Right ventricle myocardium superior (tissue), 1 donor: Measurements from ENCODE around the gene DDX39A. TPM values are rescaled to one million over a fixed set of nuclear protein-coding genes. Genes with fewer than 3 reads are reported as not detected.

Experiments used
- ATAC-seq: fragments of 200-7000 bp; cut with Tn5 transposase; one replicate; pipeline ENCODE4 v1.9.1; 2020; ENCODE audit warnings: mild to moderate bottlenecking; ENCODE audit not compliant: poor library complexity
- DNase-seq: peaks from one replicate; pipeline ENCODE4 v3.0.0-alpha.2; 2020
- intact Hi-C: fragments of 100-400 bp; cut with DNase I; formaldehyde crosslinking; loops from one replicate; pipeline ENCODE4 v1.11.2; 2022
- total RNA-seq: library from RNA; stranded (reverse); fragmentation: NEBNext Ultra II Directional; extraction: Animal tissue kit (Norgen Biotek cat#: 25700); gene quantifications from one replicate; pipeline ENCODE4 v1.2.1, GENCODE V29; 2021
- donor health status: DM: no; HTN: yes; CAD: no; lungs with severe emphysema.

DDX39A gene
- total RNA-seq, 1 donor from 2014 or later, result 29.1 TPM

GRCh38 chr19:14437578-14438140, 18.5 kb upstream of the DDX39A start:
- intact Hi-C loops, result no loop called here
- ATAC-seq (no peak), DNase-seq (no peak)

GRCh38 chr19:14435320-14436050, 16.3 kb upstream of the DDX39A start:
- ATAC-seq, result no peak

GRCh38 chr19:14434543-14435319, 15.6 kb upstream of the DDX39A start:
- DNase-seq (peak; percentile 75), ATAC-seq (peak; percentile 42)
- intact Hi-C loops, result no loop called here

More at GRCh38 chr19:14435320-14436050, 16.3 kb upstream of the DDX39A start:
- no peak for DNase-seq
- intact Hi-C loops, result no loop called here

- intact Hi-C loops, result no loop called here
- DNase-seq (no peak), ATAC-seq (peak; percentile 21)
These were observed 14.7 kb upstream of the DDX39A start for GRCh38 chr19:14433554-14434501.

- intact Hi-C loops, result no loop called here
- ATAC-seq (peak; percentile 84), DNase-seq (peak; percentile 80)
These were observed 13.8 kb upstream of the DDX39A start, which contains the start of gene PKN1 for GRCh38 chr19:14432791-14433553. PKN1 (plus strand) TSS chr19:14433306; CDS start chr19:14433522, 216 bp downstream.

- intact Hi-C loops, result no loop called here
- ATAC-seq (no peak), DNase-seq (no peak)
These were observed 11.6 kb upstream of the DDX39A start for GRCh38 chr19:14430712-14431111.

- ATAC-seq (no peak), DNase-seq (no peak)
- intact Hi-C loops, result no loop called here
These were observed 9.8 kb upstream of the DDX39A start for GRCh38 chr19:14428882-14429416.

GRCh38 chr19:14427461-14427860, 8.3 kb upstream of the DDX39A start:
- DNase-seq (no peak), ATAC-seq (no peak)
- intact Hi-C loops, result no loop called here

- no peak for DNase-seq
- intact Hi-C loops, result no loop called here
- no peak for ATAC-seq
These were observed 6.6 kb upstream of the DDX39A start for GRCh38 chr19:14425696-14426138.

GRCh38 chr19:14418856-14419105, 360 bp downstream of the DDX39A start:
- intact Hi-C loops, result no loop called here
- ATAC-seq, result no peak

GRCh38 chr19:14416817-14417231, 2.3 kb downstream of the DDX39A start:
- intact Hi-C loops, result no loop called here
- ATAC-seq, result no peak
- DNase-seq, result no peak

More at GRCh38 chr19:14418856-14419105, 360 bp downstream of the DDX39A start:
- no peak for DNase-seq

GRCh38 chr19:14414926-14415690, 4.0 kb downstream of the DDX39A start:
- no peak for ATAC-seq
- no peak for DNase-seq
- intact Hi-C loops, result no loop called here

- intact Hi-C loops, result no loop called here
- no peak for DNase-seq
- no peak for ATAC-seq
These were observed 5.4 kb downstream of the DDX39A start for GRCh38 chr19:14413693-14414181.

- no peak for ATAC-seq
- intact Hi-C loops, result no loop called here
These were observed 6.0 kb downstream of the DDX39A start for GRCh38 chr19:14412996-14413692.

GRCh38 chr19:14412324-14412995, 6.7 kb downstream of the DDX39A start:
- ATAC-seq (no peak), DNase-seq (no peak)
- intact Hi-C loops, result no loop called here

More at GRCh38 chr19:14412996-14413692, 6.0 kb downstream of the DDX39A start:
- DNase-seq, result no peak

GRCh38 chr19:14411938-14412245, 7.2 kb downstream of the DDX39A start:
- no peak for ATAC-seq
- no peak for DNase-seq
- intact Hi-C loops, result no loop called here
